Upper lobe of left lung (tissue), 6 donors: ENCODE results near the gene ANKS1B. TPM values are rescaled to one million over a fixed set of nuclear protein-coding genes. Genes with fewer than 3 reads are reported as not detected.
A peak's percentile ranks its signal among the peaks of the same experiment; 100 is the strongest.

ENCODE experiments used
- ATAC-seq, 2 donors: fragments of 200-7000 bp; cut with Tn5 transposase; one replicate each; pipeline ENCODE4 v1.9.1; 2022; ENCODE audit warnings: mild to moderate bottlenecking in 2 of 2, moderate library complexity in 2 of 2; ENCODE audit not compliant: low FRiP score in 2 of 2
- DNase-seq, 2 donors: peaks; one replicate each; pipeline ENCODE4 v3.0.0-alpha.2; 2019 to 2020
- H3K27ac ChIP-seq, 4 donors: fragments of 200-600 bp; sonication (generic); one replicate each; pipeline ENCODE4 v1.5.1; 2016 to 2019
- H3K27me3 ChIP-seq, 4 donors: fragments of 200-600 bp; sonication (generic); one replicate each; pipeline ENCODE4 v1.5.1; 2017 to 2019
- H3K36me3 ChIP-seq, 4 donors: fragments of 200-600 bp; sonication (generic); one replicate each; pipeline ENCODE4 v1.5.1; 2016 to 2019
- H3K4me1 ChIP-seq, 4 donors: fragments of 200-600 bp; sonication (generic); one replicate each; pipeline ENCODE4 v1.5.1; 2018 to 2019
- H3K4me3 ChIP-seq, 4 donors: fragments of 200-600 bp; sonication (generic); one replicate each; pipeline ENCODE4 v1.5.1; 2017 to 2019; ENCODE audit warnings: mild to moderate bottlenecking in 2 of 4, moderate library complexity in 1 of 4
- H3K9me3 ChIP-seq, 4 donors: fragments of 200-600 bp; sonication (generic); one replicate each; pipeline ENCODE4 v1.5.1; 2018 to 2019
- CTCF ChIP-seq, 6 experiments: fragments of 450-650 bp in 4 of 6; fragments of 200-600 bp in 2 of 6; sonication (generic) in 2 of 6; IDR thresholded peaks; one replicate each; pipeline ENCODE4 v1.5.1; 2016 to 2019; ENCODE audit warnings: antibody characterized with exemption in 6 of 6
- EP300 ChIP-seq, 4 donors: sonication (generic); formaldehyde crosslinking; IDR thresholded peaks; one replicate each; pipeline ENCODE4 v1.5.1; 2017; ENCODE audit warnings: antibody characterized with exemption in 4 of 4, control low read depth in 2 of 4
- POLR2A ChIP-seq, 4 donors: fragments of 450-650 bp; IDR thresholded peaks; one replicate each; pipeline ENCODE4 v1.5.1; 2016 to 2017; ENCODE audit warnings: antibody characterized with exemption in 4 of 4, mild to moderate bottlenecking in 2 of 4
- POLR2AphosphoS5 ChIP-seq, 2 donors: sonication (generic); formaldehyde crosslinking; IDR thresholded peaks; one replicate each; pipeline ENCODE4 v1.5.1; 2017; ENCODE audit warnings: antibody characterized with exemption in 2 of 2
- WGBS, 2 donors: methylation state at CpG; one replicate each; pipeline ENCODE4 v1.1.5; 2017 to 2018; 5-methylcytosine and 5-hydroxymethylcytosine counted together
- total RNA-seq, 6 donors: library from RNA; depleted of rRNA in 4 of 6; stranded (reverse); fragments of >200 nt in 4 of 6; gene quantifications; one replicate each; pipeline versions ENCODE4 v1.1.0 to v1.2.1, GENCODE V29; 2016 to 2021
- donor health status: DM: no; HTN: no; CAD: no; lungs with moderate emphysema.
- donor health status: DM: no; HTN: yes; CAD: no; lungs with severe emphysema.

Gene ANKS1B
- total RNA-seq, 6 donors from 2014 or later, result 5.1 to 23.7 (median 7.2) TPM

GRCh38 chr12:99914206-99914605, 70.5 kb downstream of the ANKS1B start:
- DNase-seq, result no peak

GRCh38 chr12:99911967-99912366, 72.8 kb downstream of the ANKS1B start:
- ATAC-seq, result peak in 1 of 2 donors; percentile 25
- H3K4me3 ChIP-seq, result no peak overlapping the region
- H3K36me3 ChIP-seq, result no peaks in the 10 kb centered on the region
- no peak for DNase-seq
- no peaks in the 10 kb centered on the region for H3K9me3 ChIP-seq
- H3K27ac ChIP-seq, result no peak overlapping the region
- peaks cover 0 to 7% (median 3%) of the 10 kb centered on the region in 4 donors for H3K4me1 ChIP-seq
- 85 to 90% methylated on average over 1 of the region's 1 CpG for WGBS, 2 donors
- no peaks in the 10 kb centered on the region for H3K27me3 ChIP-seq
- TF ChIP-seq POLR2AphosphoS5 (IDR thresholded peaks at IDR 0.05) (no peak), CTCF (IDR thresholded peaks at IDR 0.05) (no peak), POLR2A (IDR thresholded peaks at IDR 0.05) (no peak), EP300 (IDR thresholded peaks at IDR 0.05) (no peak)

More at GRCh38 chr12:99914206-99914605, 70.5 kb downstream of the ANKS1B start:
- WGBS, 2 donors, result 8 to 28% methylated on average over 1 of the region's 1 CpG
- Histone ChIP-seq H3K9me3 (no peaks in the 10 kb centered on the region), H3K4me1 (peaks cover 0 to 7% (median 3%) of the 10 kb centered on the region in 4 donors), H3K27me3 (no peaks in the 10 kb centered on the region), H3K27ac (no peak overlapping the region), H3K4me3 (no peak overlapping the region), H3K36me3 (no peaks in the 10 kb centered on the region)
- peak in 1 of 2 donors; percentile 17 for ATAC-seq
- no peak for TF ChIP-seq EP300 (IDR thresholded peaks at IDR 0.05)
- TF ChIP-seq POLR2AphosphoS5 (IDR thresholded peaks at IDR 0.05), result no peak

GRCh38 chr12:99911081-99911480, 73.7 kb downstream of the ANKS1B start:
- 48 to 49% methylated on average over 3 of the region's 3 CpGs for WGBS, 2 donors
- ATAC-seq (peak; percentile 71 to 94), DNase-seq (peak in 1 of 2 donors; percentile 35)
- Histone ChIP-seq H3K4me1 (peaks cover 0 to 7% (median 3%) of the 10 kb centered on the region in 4 donors), H3K27ac (no peak overlapping the region), H3K27me3 (no peaks in the 10 kb centered on the region), H3K4me3 (no peak overlapping the region), H3K36me3 (no peaks in the 10 kb centered on the region), H3K9me3 (no peaks in the 10 kb centered on the region)
- TF ChIP-seq EP300 (IDR thresholded peaks at IDR 0.05) (no peak), CTCF (IDR thresholded peaks at IDR 0.05) (no peak), POLR2AphosphoS5 (IDR thresholded peaks at IDR 0.05) (no peak), POLR2A (IDR thresholded peaks at IDR 0.05) (no peak)

- TF ChIP-seq EP300 (IDR thresholded peaks at IDR 0.05), result no peak
- no peak for TF ChIP-seq CTCF (IDR thresholded peaks at IDR 0.05)
- no peak for TF ChIP-seq POLR2AphosphoS5 (IDR thresholded peaks at IDR 0.05)
- no peak for TF ChIP-seq POLR2A (IDR thresholded peaks at IDR 0.05)
- no peaks in the 10 kb centered on the region for H3K36me3 ChIP-seq
- H3K4me3 ChIP-seq, result no peak overlapping the region
- peak in 1 of 2 donors; percentile 34 for ATAC-seq
- no peaks in the 10 kb centered on the region for H3K9me3 ChIP-seq
- no peak overlapping the region for H3K27ac ChIP-seq
- WGBS, 2 donors, result 52 to 84% methylated on average over 1 of the region's 1 CpG
- H3K4me1 ChIP-seq, result peaks cover 0 to 7% (median 3%) of the 10 kb centered on the region in 4 donors
- no peaks in the 10 kb centered on the region for H3K27me3 ChIP-seq
- no peak for DNase-seq
These were observed 74.4 kb downstream of the ANKS1B start for GRCh38 chr12:99910342-99910741.

- Histone ChIP-seq H3K4me1 (peaks cover 0 to 3% (median 1%) of the 10 kb centered on the region in 4 donors), H3K27me3 (no peaks in the 10 kb centered on the region), H3K9me3 (no peaks in the 10 kb centered on the region), H3K36me3 (no peaks in the 10 kb centered on the region), H3K4me3 (no peak overlapping the region), H3K27ac (no peak overlapping the region)
- ATAC-seq, result no peak
- DNase-seq, result no peak
- no peak for TF ChIP-seq EP300 (IDR thresholded peaks at IDR 0.05)
- no peak for TF ChIP-seq POLR2AphosphoS5 (IDR thresholded peaks at IDR 0.05)
- no peak for TF ChIP-seq CTCF (IDR thresholded peaks at IDR 0.05)
- TF ChIP-seq POLR2A (IDR thresholded peaks at IDR 0.05), result no peak
- WGBS, 2 donors, result 85 to 86% methylated on average over 4 of the region's 4 CpGs
These were observed 77.8 kb downstream of the ANKS1B start for GRCh38 chr12:99906786-99907579.
